Endothelial cell of umbilical vein (primary cell): ENCODE measurements around the gene FAM168A. TPM values are rescaled to one million over a fixed set of nuclear protein-coding genes. Genes with fewer than 3 reads are reported as not detected.

Source experiments
- BruUV-seq: library from RNA; stranded (reverse); fragments of 400-500 nt; replicated peaks from 2 replicates; lab custom pipeline; 2021; lab: Mats Ljungman, UMichigan
- CTCF ChIA-PET: fragments of 300-600, 350-600 bp; sonication (Branson Sonifier 250); formaldehyde crosslinking; loops from one replicate; lab custom pipeline; 2021; ENCODE audit warnings: antibody characterized with exemption, inconsistent platforms; lab: Charles Lee
- POLR2A ChIA-PET: fragments of 300-600, 350-600 bp; sonication (Branson Sonifier 250); formaldehyde crosslinking; loops from one replicate; lab custom pipeline; 2021; ENCODE audit warnings: antibody characterized with exemption, inconsistent platforms; lab: Charles Lee
- DNase-seq: peaks from one replicate; pipeline ENCODE4 v3.0.0-alpha.2; 2011; ENCODE audit warnings: low read depth, low spot score
- FAIRE-seq: peaks from 2 replicates; lab custom pipeline; 2011; peaks lifted over from hg19 to GRCh38; lab: Jason Lieb, UNC
- H2AFZ ChIP-seq: 2 replicates; pipeline ENCODE4 v1.6.0; 2012; ENCODE audit warnings: low read depth, low read length, control low read depth, inconsistent platforms
- H3K27ac ChIP-seq: 2 replicates; pipeline ENCODE4 v1.5.1; 2011; ENCODE audit warnings: low read depth, mild to moderate bottlenecking, control low read depth, low read length, moderate library complexity; ENCODE audit not compliant: insufficient read depth
- H3K27me3 ChIP-seq, 2 experiments: 2 replicates each; pipeline versions ENCODE4 v1.6.0 to v1.6.1; 2011; ENCODE audit warnings: low read length in 2 of 2, mixed read lengths in 1 of 2; ENCODE audit not compliant: control insufficient read depth in 2 of 2, insufficient read depth in 2 of 2
- H3K36me3 ChIP-seq, 2 experiments: 2 replicates in 1 of 2; 3 replicates in 1 of 2; pipeline ENCODE4 v1.5.1; 2011; ENCODE audit warnings: low read length in 2 of 2, mild to moderate bottlenecking in 1 of 2, moderate library complexity in 1 of 2; ENCODE audit not compliant: control insufficient read depth in 2 of 2, insufficient read depth in 2 of 2; ENCODE audit errors: extremely low read depth in 1 of 2
- H3K4me1 ChIP-seq: 3 replicates; pipeline ENCODE4 v1.5.1; 2011; ENCODE audit warnings: mild to moderate bottlenecking, low read length; ENCODE audit not compliant: control insufficient read depth, insufficient read depth; ENCODE audit errors: extremely low read depth
- H3K4me2 ChIP-seq: 2 replicates; pipeline ENCODE4 v1.6.1; 2011; ENCODE audit warnings: low read length, control low read depth, mixed read lengths; ENCODE audit not compliant: insufficient read depth
- H3K4me3 ChIP-seq, 3 experiments: fragments of 200-600 bp in 1 of 3; sonication (generic), shearing (Covaris generic) in 1 of 3; replicated peaks in 1 of 3; 2 replicates each; pipeline ENCODE4 v1.5.1; 2011 to 2016; ENCODE audit warnings: control low read depth in 3 of 3, low read length in 3 of 3, mild to moderate bottlenecking in 2 of 3, inconsistent platforms in 1 of 3, low read depth in 1 of 3, moderate library complexity in 1 of 3; ENCODE audit not compliant: insufficient read depth in 1 of 3
- H3K79me2 ChIP-seq: 2 replicates; pipeline ENCODE4 v1.6.0; 2012; ENCODE audit warnings: low read length, inconsistent platforms; ENCODE audit not compliant: control insufficient read depth, insufficient read depth
- H3K9ac ChIP-seq: replicated peaks from 2 replicates; pipeline ENCODE3; 2011; ENCODE audit warnings: low read length, control low read depth; ENCODE audit not compliant: insufficient read depth; ENCODE audit errors: extremely low read depth
- H3K9me1 ChIP-seq: replicated peaks from 3 replicates; pipeline ENCODE4 v1.6.0; 2011; ENCODE audit warnings: mild to moderate bottlenecking, low read length; ENCODE audit not compliant: control insufficient read depth, insufficient read depth; ENCODE audit errors: extremely low read depth
- H3K9me3 ChIP-seq: replicated peaks from 2 replicates; pipeline ENCODE4 v1.5.1; 2012; ENCODE audit warnings: low read length, inconsistent platforms; ENCODE audit not compliant: control insufficient read depth, insufficient read depth
- H4K20me1 ChIP-seq: replicated peaks from 2 replicates; pipeline ENCODE3; 2011; ENCODE audit warnings: mild to moderate bottlenecking, low read length; ENCODE audit not compliant: control insufficient read depth, insufficient read depth; ENCODE audit errors: extremely low read depth
- CTCF ChIP-seq, 2 donors: IDR thresholded peaks; 1 replicate in 1 of 2; 2 replicates in 1 of 2; pipeline ENCODE4 v1.5.1; 2011; ENCODE audit warnings: low read length in 2 of 2, mild to moderate bottlenecking in 2 of 2, moderate library complexity in 2 of 2, control low read depth in 1 of 2, inconsistent platforms in 1 of 2, low read depth in 1 of 2; ENCODE audit not compliant: insufficient read depth in 1 of 2; ENCODE audit errors: extremely low read depth in 1 of 2
- EZH2 ChIP-seq: IDR thresholded peaks from 2 replicates; pipeline ENCODE4 v1.6.1; 2012; ENCODE audit warnings: borderline replicate concordance, low read depth, mild to moderate bottlenecking, moderate library complexity, low read length, inconsistent platforms; ENCODE audit not compliant: severe bottlenecking
- FOS ChIP-seq: IDR thresholded peaks from 2 replicates; pipeline ENCODE4 v1.6.1; 2011; ENCODE audit warnings: mild to moderate bottlenecking, low read length, moderate library complexity, borderline replicate concordance; ENCODE audit not compliant: insufficient read depth
- GATA2 ChIP-seq: IDR thresholded peaks from 2 replicates; pipeline ENCODE4 v1.7.0; 2011; ENCODE audit warnings: low read depth, mild to moderate bottlenecking, moderate library complexity, mixed read lengths, low read length; ENCODE audit not compliant: insufficient read length, insufficient read depth
- MYC ChIP-seq: IDR thresholded peaks from one replicate; pipeline ENCODE4 v1.6.1; 2011; ENCODE audit warnings: mild to moderate bottlenecking, low read depth, low read length
- POLR2A ChIP-seq: IDR thresholded peaks from 2 replicates; pipeline ENCODE4 v1.6.1; 2012; ENCODE audit warnings: low read depth, mild to moderate bottlenecking, control low read depth, low read length
- dilution Hi-C: fragments of 300-500 bp; cut with MboI; formaldehyde crosslinking; loops from one replicate; pipeline ENCODE4 v1.15.0; 2019; ENCODE audit warnings: low sequenced_read_pairs; ENCODE audit not compliant: extremely low pct_ligation_motif_present
- intact Hi-C: fragments of 100-400 bp; cut with micrococcal nuclease; formaldehyde crosslinking; loops from one replicate; pipeline ENCODE4 v1.10.0; 2022
- polyA plus RNA-seq, 4 experiments: library from polyadenylated mRNA; depleted of rRNA in 3 of 4; stranded (reverse) in 3 of 4; unstranded in 1 of 4; fragments of >200 nt; gene quantifications; 2 replicates each; pipeline versions ENCODE4 v1.2.1 to v1.2.3, GENCODE V29; 2011 to 2012; ENCODE audit warnings: missing spikeins in 1 of 4
- total RNA-seq: library from RNA; stranded (reverse); gene quantifications from 2 replicates; pipeline ENCODE4 v1.2.3, GENCODE V29; 2021

Gene FAM168A
- total and polyA plus RNA-seq, 2 donors (not counting 3 experiments of a cell fraction or from before 2014, with no cell fraction given) = 17.0 to 20.5 TPM

- DNase-seq (no peak), FAIRE-seq (no peak)
- H3K4me3 ChIP-seq = no peak overlapping the region
- H3K4me2 ChIP-seq = no peak overlapping the region
- H3K9me3 ChIP-seq = no peaks in the 10 kb centered on the region
- no peaks in the 10 kb centered on the region for H3K27me3 ChIP-seq
- no peaks in the 10 kb centered on the region for H4K20me1 ChIP-seq
- dilution Hi-C loops (no loop called here), intact Hi-C loops (no loop called here)
- H3K4me1 ChIP-seq = peaks cover 9% of the 10 kb centered on the region
- BruUV-seq = no TSS peak
- CTCF ChIA-PET = interaction anchor here (1.2 to 2.8 kb wide), 3 partner anchors 10 to 244 kb away, joined by 3 to 9 read pairs (median 7); no protein-coding TSS in a partner anchor
- H3K36me3 ChIP-seq = no peaks in the 10 kb centered on the region
- no peak overlapping the region for H3K9ac ChIP-seq
- H3K27ac ChIP-seq = no peak overlapping the region
- no peaks in the 10 kb centered on the region for H3K79me2 ChIP-seq
- no peak overlapping the region for H2AFZ ChIP-seq
- no peaks in the 10 kb centered on the region for H3K9me1 ChIP-seq
- TF ChIP-seq MYC (no peak), POLR2A (no peak), GATA2 (no peak), EZH2 (no peak), CTCF (IDR thresholded peaks at IDR 0.05; ENCODE audit: extremely low read depth in 1 of 2, insufficient read depth in 1 of 2, low read depth in 1 of 2, low read length in 2 of 2) (no peak), FOS (no peak)
- POLR2A ChIA-PET = no interaction called here
Measured at GRCh38 chr11:73416786-73417185, 181.1 kb downstream of the FAM168A start.
